ENCODE data around the gene EME1.

EME1 gene

DNA sequence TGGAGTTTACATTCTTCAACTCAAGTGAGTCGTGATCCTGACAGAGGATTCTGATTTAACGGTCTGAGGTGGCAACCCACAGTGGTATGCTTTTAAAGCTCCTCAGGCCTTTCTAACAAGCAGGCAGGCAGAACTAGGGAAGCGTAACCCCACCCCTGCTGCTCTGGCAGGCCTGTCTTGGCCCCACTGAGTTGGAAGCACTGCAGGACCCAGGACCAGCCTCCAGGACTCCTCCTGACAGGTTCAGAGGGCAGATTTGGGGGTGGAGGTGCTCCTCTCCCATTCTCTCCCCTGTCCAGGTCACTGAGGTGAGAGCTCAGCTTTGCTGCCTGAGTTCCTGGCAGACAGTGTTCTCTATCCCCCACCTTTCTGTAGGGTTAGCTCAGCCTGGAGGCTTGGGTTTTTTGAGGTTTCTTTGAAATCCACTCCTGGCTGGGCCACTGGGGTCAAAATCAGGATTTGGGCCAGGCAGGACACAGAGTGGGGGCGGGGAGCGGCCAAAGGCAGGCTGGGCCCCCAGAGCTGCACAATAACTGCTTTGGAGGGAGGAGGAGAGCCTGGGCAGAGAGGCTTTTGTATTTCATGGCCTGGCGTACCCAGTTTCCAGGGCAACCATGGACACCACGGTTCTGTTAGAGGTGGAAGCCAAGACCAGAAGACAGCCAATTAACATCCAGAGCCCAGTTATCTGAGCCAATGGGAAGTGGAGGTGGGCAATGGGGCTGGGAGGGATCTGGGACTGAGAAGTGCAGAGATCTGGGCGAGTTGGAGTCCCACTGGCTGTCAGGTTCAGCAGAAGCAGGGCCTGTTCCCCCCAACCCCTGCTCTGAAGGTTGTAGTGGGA is 9.6 kb upstream of the EME1 start:
- DNase-seq (ENCODE audit: low spot score), result no peak

- DNase-seq (ENCODE audit: low spot score), result no peak
These were observed 9.0 kb upstream of the EME1 start for GRCh38 chr17:50364061-50364458.

DNA sequence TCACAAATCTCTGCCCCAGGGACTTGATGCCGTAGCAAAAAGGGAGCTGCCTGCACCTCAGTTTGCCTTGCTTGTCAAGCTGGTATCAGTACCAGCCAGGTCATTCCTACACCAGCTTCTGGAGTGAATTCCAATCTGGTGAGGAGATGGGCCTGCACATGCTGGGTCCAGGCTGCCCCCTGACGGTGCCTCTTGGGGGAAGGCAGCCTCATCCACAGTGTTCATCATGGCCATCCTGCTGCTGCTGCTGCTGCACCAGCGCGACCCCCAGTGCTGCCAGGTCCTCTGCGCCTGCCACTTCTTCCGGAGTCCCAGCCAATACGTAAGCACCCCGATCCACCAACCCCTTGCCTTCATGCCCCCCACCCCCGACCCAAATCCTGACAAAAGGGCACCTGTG is 8.3 kb upstream of the EME1 start:
- DNase-seq (ENCODE audit: low spot score), result no peak

- no peak for DNase-seq (ENCODE audit: low spot score)
These were observed 7.9 kb upstream of the EME1 start for GRCh38 chr17:50365165-50365564.

DNA sequence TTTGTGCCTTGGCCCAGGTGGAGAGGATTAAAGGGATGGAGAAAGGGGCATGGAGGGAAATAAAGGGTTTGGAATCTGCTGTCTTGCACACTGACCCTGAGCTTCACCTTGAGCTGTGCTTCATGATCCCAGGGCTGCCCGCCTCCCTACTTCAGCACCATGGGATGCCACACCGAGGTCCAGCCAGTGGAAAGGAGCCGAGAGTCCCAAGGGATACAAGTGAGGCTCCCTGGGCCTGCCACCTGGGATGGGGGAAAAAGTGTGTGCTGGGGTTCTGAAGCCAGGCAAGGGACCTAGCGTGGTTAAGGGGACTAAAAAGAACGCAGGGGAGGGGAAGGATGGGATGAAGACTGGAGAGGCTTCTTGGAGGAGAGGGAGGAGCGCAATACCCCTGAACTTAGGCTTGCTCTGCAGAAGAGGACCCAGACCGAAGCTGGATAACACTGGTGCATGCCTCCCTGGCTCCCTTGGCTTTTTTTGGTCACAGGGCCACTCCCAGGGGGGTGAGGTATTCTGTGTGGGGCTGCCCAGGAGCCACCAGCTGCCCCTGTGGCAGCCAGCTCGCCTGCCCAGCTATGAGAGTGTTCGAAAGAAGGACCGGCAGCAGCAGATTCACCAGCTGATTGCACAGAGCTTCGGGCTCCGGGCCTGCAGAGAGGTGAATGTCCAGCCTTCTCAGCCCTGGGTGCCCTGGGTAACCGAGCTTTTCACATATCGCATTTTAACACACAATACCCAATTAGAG is 7.2 kb upstream of the EME1 start:
- DNase-seq (ENCODE audit: low spot score), result no peak

DNA sequence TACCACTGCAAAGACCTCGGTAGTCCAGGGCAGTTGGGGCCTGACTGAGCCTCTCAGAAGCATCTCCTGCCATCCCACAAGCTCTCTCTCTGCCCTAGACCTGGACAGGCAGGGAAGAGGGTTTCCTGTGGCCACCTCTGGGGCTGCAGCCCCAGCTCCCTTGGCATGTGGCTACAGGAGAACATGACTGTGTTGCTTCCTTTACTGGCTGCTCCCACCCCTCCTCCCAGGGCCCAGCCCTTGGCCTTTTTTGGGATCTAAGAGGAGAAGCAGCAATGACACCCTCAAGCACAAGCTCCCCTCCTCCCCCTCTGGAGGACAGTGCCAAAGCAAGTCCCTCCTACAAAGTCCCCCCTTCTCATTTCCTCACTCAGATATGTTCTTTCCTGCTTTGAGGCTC is 5.6 kb upstream of the EME1 start:
- DNase-seq (ENCODE audit: low spot score), result no peak

- DNase-seq (ENCODE audit: low spot score), result no peak
These were observed 3.0 kb upstream of the EME1 start for GRCh38 chr17:50370052-50370451.

DNA sequence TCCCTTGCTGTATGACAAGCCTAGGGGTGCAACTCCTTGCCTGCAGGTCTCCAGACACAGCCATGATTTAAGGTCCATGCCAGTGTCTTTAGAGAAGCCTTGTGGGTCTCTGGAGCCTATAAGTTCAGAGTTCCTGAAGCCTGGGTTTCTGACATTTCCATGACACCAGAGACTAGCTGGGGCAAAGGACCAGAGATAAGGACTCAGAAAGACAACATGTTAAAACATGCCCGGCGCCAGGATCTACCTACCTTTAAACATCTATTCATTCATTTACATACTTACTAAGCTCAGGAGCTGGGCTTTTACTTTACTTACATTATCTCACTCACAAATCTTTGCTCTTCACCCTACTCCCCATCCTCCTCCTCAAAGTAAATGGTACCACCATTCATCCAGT is 1.5 kb upstream of the EME1 start:
- DNase-seq (ENCODE audit: low spot score), result no peak

DNA sequence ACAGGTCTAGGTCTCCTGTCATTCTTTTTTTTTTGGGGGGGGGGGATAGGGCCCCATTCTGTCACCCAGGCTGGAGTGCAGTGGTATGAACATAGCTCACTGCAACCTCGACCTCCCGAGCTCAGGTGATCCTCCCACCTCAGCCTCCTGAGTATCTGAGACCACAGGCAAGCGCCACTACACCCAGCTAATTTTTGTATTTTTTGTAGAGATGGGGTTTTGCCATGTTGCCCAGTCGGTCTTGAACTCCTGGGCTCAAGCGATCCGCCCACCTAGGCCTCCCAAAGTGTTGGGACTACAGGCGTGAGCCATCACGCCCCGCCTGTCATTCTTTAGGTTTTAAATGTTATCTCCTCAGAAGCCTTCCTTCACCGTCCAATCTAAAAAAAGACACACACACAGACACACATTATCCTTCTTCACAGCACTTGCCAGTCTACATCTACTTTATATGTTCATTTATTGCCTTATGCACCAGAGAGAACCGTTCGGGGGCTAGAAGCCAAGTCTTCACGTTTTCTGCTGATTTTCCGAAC is 739 bp upstream of the EME1 start:
- DNase-seq (ENCODE audit: low spot score), result no peak

DNA sequence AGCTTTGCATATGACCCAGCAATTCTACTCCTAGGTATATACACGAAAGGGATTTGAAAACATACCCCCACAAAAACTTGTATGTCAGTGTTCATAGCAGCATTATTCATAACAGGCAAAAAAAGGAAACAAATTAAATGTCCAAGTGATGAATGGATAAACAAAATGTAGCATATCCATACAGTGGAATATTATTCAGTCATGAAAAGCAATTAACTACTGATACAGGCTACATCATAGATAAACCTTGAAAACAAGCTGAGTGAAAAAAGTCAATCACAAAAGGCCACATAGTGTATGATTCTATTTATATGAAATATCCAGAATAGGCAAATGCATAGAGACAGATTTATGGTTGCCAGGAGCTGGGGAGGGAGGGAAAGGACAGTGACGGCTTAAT is 676 bp downstream of the EME1 start:
- DNase-seq (ENCODE audit: low spot score), result no peak

DNA sequence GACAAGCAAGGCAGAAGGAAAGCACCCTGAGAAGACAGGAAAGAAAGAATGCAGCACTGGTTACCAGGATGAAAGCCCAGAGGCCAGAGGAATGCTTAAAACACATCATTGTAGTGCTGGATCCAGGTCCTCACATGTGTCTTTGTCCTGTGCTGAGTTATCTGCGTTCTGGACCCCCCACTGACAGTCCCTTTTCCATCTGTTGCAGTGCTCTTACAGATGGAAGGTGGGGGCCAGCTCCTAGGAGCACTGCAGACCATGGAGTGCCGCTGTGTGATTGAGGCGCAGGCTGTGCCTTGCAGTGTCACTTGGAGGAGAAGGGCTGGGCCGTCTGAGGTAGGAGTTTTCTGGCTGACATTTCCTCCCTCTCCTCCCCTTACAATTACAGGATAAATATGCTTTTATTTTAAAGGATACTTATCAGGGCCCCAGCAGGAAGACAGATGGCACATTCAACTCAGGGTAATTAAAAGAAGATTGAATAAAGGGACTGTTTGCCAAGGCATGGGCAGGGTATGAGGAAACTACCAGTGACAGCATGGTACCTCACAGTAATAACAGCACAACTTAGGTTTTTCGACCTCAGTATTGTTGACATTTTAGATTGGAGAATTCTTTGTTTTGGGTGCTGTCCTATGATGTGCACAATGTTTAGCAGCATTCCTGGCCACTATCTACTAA is 3.0 kb downstream of the EME1 start:
- no peak for DNase-seq (ENCODE audit: low spot score)

- DNase-seq (ENCODE audit: low spot score), result no peak
These were observed 6.5 kb downstream of the EME1 start for GRCh38 chr17:50379351-50380132.

DNA sequence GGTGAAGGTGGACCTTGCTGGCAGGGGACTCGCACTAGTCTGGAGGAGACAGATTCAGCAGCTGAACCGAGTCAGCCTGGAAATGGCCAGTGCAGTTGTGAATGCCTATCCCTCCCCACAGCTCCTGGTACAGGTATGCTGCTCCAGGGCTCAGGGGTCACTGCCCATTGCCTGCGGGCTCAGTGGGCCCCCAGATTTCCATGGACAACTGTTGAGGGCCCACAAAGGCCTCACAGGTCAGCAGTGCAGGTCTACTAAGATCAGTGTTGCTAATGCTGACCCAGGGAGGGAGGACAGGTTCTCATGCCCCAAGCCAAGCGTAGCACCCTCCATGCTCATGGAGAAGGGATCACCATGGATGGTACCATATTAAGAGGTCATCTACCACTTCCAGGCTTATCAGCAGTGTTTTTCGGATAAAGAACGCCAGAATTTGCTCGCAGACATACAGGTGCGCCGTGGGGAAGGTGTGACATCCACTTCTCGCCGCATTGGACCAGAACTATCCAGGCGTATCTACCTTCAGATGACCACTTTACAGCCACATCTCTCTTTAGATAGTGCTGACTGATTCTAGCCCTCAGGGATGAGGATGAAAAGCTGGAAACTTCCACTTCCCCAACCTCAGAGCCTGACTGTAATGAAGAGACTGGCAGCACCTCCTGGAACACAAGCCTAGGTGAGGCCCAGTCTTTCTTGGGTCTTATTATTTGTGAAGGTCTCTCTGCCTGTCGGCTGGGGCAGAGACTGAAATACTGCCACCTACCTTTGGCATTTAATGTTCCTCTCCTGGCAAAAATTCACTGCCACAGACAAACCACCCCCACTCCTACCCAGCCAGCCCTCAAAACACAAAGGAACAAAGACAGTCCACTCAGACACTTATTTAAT is 7.6 kb downstream of the EME1 start:
- no peak for DNase-seq (ENCODE audit: low spot score)

DNA sequence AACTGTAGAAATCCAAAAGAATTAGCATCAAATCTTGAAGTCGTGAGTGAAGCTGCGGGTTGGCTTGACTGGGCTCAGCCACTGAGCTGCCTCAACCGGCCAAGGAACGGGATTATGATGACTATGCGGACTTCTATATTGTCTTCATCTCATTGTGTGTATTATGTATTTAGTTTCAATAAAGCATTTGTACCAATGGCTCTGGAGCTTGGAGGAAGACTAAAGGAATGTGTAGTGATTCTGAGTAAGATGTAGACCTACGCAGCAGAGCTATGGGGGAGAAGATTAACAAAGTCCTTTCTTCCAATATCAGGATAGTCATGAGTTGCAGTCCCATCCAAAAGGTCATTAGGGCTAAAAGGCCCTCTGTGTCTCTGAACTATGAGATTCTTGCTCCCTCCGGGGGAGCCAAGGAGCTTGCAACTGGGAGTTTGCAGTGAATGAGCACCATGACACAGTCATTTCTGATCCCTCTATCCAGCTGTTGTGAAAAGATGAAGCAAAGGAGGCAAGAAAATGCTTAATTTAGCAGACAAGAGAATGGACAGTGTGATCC is 8.3 kb downstream of the EME1 start:
- DNase-seq (ENCODE audit: low spot score), result no peak

DNA sequence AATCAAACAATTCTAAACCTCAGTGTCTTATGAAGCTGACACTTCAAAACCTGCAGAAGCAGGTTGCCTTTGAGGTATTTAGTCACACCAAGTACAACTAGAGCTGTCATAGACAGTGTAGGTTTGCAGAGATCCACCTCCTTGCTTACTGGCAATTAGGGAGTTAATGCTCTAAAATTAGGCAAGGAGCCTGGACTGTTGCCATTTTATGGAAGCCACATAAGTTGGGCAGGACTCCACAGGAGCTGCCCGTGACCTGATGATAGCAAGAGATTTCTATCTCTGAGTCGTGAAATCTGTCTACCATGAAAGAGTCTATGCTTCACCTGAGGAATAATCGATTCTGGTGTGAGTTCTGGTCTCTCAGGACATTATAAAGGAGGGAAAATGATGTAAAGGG is 8.9 kb downstream of the EME1 start:
- no peak for DNase-seq (ENCODE audit: low spot score)

- no peak for DNase-seq (ENCODE audit: low spot score)
These were observed 9.9 kb downstream of the EME1 start for GRCh38 chr17:50382931-50383330.

- no peak for DNase-seq (ENCODE audit: low spot score)
These were observed 13.5 kb downstream of the EME1 start for GRCh38 chr17:50386510-50386909.

DNA sequence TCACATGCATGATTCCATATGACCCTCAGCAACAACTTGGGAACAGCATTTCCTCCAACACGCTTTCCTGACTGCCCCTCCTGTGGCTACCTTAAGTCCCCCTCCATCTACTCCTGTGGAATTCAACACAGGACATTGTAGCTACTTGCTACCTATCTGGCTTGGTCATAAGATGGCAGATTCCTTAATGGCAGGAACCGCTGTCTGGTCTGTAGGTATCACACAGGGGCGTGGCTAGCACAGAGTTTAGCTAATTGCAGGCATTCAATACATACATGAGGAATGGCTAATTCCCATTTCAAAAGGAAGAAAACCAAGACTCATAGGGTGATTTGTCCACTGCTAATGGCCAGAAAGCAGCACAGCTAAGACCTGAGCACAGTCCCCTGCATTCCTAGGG is 15.7 kb downstream of the EME1 start:
- no peak for DNase-seq (ENCODE audit: low spot score)

DNA sequence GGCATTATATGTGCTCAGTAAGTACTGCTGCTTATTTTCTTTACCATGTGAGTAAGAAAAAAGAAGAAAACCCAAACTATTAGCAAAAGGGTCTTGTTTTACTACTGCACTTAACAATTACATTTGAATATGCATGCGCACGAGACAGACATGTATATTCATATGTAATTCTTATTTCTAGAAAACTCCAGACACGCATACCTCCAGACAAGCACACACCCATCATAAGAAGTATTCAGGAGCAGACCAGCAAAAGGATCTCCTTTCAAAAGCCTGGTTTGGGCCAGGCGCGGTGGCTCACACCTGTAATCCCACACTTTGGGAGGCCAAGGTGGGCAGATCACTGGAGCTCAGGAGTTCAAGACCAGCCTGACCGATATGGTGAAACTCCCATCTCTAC is 16.5 kb downstream of the EME1 start:
- no peak for DNase-seq (ENCODE audit: low spot score)

GRCh38 chr17:50392621-50393020 is 19.6 kb downstream of the EME1 start:
- no peak for DNase-seq (ENCODE audit: low spot score)

- no peak for DNase-seq (ENCODE audit: low spot score)
These were observed 20.7 kb downstream of the EME1 start for GRCh38 chr17:50393700-50394099.

Measured in CD4-positive, alpha-beta T cell treated with Interleukin-6 at 100 ng/mL for 8 hours (primary cell).